Middle frontal gyrus (tissue), 1 donor: ENCODE results near the gene ASPG.

Experiments used
- DNase-seq: peaks from one replicate; pipeline ENCODE4 v3.0.0-alpha.2; 2015; ENCODE audit warnings: low spot score; ENCODE audit errors: extremely low spot score

The ASPG gene

DNA sequence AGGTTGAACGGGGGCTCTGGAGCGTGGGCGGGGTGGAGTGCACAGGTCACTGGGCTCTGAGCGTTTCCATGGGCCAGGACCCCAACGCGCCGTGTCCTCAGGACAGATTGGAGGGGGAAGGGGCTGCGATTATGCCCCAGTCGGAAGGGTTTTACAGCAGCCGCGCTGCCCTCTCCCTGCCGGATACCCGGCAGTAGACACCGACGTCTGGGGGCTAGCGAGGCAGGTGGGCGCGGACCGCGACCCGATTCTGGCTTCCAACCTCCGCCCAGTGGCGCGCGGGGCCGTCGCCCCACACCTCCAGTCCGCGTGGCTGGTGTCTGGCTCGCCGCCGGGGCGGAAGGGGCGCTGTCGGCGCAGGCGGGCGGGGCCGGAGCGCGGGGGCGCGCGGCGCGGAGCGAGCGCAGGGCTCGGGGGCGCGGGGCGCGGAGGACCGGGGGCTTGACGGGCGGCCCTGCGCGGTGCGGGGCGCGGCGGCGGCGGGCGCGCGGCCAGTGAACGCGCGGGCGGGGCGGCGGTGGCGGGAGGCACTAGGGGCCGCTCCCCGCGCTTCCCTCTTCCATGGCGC, 50.5 kb downstream of the ASPG start:
- DNase-seq: no peak

DNA sequence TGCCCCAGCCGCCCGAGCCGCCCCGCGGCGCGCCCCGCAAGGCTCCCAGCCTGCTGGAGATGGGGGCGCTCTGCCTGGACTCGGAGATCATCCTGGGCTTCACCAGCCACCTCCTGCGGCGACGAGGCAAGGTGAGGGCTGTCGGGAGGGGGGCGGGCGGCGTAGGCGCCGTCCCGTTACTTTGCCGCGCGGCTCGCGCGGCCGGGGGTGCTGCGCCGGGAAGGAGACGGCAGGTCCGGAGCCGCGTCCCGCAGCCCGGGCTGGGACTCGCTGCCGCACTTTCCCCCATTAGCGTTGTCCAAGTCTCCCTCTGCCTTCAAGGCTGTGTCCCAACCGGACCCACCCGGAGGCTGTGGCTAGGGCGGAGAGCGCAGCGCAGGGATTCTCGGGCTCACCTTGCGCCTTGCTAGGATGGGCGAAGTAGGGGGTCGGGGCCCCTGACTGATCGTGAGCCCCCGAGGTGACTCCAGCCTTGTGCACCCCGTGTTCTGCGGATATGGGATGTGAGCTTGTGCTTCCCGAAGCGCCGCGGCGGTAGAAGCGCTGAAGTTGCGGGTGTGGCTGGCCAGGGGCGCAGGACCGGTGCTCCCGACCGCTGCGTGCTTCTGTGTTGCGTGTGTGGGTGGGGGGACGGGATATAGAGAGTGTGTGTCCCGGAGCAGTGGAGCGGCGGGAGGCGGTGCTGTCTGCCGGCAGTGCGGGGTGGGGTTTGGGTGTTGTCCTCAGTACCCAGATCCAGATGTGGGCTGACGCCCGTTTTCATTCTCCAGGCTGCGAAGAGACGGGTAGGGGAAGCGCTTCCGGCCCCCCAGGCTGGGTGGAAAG, 51.2 kb downstream of the ASPG start:
- no peak for DNase-seq

DNA sequence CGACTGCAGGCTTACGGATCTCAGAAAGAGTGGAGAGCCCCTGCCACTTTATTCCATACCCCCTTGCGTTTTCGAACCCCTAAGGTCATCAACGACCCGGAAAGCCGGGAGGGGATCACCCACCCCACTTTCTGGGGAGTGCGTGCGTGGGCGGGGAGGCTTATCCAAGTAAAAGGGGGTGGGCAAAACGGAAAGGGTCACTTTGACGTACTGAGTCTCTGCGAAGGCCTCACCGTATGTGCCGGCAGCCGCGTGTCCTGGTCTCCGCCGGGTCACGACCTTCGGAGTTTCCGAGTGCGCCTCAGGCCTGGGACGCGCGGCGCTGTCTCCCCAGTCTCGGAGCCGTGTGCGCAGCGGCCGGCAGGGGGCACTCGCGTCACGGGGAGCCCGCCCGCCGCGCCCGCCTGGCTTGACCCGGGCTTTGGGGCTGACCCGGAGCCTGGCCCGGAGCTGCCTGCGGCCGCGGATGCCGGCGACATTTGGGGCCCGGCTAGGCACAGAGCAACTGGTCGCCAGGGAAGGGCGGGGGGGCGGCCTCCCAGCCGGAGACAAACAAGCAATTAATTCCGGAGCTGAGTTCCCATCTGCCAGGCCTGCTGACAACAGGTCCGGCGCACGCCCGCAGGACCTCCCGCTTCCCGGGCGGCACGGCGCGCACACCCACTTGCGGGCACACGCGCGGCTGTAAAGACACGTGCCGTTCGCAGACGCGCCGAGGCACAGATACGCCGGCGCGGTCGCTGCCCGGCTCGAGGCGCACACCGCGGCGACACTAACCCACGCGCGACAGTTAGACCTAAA, 52.0 kb downstream of the ASPG start:
- no peak for DNase-seq

GRCh38 chr14:104138098-104138717, 52.7 kb downstream of the ASPG start, which contains the start of gene KIF26A:
Gene KIF26A (plus strand): TSS chr14:104138587. CDS start chr14:104138723, 136 bp downstream.
- DNase-seq: no peak

DNA sequence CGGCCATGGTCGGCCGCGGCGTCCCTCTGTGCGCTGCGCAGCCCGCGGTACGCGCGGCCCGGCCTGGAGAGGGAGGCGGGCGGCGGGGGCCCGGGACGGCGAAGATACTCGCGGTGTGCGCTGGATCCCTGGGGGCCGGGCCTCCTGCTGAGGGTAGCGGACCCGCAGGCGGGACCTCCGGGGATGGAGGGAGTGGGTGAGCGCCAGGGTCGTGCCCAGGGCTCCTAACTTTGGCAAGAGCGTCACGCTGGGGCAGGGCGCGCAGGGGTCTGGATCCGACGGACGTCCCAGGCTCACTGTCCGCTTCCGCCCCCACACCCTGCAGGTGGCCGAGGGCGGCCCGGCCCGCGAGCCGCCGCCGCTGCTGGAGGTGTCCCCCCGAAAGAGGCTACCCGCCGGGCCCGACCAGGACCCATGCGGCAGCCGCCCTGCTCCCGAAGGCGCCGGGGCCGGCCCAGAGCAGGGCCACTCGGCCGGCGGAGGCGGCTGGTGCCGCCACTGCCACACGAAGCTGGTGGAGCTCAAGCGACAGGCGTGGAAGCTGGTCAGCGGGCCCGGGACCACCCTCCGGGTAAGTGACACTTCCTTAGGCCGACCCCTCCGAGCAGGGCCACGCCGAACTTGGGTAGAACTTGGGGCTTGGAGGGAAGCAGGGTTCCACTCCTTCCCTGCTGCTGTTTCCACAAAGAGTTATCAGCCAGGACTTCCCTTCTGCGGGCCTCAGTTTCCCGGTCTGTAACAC, 53.4 kb downstream of the ASPG start:
- no peak for DNase-seq

DNA sequence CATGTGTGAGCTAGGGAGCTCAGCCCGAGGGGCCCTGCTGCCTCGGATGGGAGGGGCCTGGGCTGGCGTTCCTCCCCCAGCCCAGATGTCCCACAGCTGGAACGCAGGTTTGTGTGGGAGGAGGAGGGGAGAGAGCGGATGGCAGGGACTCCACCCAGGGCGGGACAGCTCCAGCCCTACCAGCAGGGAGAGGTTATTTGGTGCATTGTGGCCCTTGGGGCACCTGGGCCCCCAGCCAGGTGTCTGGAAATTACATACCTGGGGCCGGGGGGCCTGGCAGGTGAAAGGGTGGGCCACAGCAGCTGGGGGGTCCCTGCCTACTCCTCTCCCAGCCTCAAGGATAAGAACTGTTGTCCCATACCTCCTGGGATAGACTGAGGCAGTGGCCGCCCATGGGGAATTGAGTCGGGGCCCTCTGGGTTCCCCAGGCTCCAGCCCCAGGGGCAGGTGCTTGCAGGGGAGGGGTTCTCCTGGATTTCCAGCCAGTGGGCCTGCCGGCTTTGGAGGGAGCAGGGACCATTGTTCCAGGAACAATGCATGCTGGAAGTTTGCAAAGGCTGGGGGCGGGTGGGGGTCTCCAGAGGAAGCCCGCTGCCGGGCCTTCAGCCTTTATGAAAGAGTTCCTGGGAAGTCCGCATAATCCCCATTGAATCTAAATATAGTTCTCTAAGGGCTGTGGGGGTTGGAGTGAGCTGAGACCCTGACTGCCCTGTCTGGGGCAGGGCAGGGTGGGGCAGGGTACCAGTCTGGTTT, 54.1 kb downstream of the ASPG start:
- no peak for DNase-seq

DNA sequence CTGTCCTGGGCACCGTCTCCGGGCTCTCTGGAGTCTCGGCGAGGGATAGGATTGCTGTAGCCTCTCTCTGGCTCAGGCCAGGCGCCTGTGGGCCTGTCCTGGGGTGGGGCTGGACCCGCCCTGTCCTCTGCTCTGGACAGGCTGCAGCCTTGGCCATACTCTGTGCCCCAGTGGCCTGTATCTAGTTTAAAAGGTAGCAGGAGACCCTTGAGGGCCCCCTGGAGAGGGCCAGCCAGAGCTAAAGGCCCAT, 54.6 kb downstream of the ASPG start:
- no peak for DNase-seq

DNA sequence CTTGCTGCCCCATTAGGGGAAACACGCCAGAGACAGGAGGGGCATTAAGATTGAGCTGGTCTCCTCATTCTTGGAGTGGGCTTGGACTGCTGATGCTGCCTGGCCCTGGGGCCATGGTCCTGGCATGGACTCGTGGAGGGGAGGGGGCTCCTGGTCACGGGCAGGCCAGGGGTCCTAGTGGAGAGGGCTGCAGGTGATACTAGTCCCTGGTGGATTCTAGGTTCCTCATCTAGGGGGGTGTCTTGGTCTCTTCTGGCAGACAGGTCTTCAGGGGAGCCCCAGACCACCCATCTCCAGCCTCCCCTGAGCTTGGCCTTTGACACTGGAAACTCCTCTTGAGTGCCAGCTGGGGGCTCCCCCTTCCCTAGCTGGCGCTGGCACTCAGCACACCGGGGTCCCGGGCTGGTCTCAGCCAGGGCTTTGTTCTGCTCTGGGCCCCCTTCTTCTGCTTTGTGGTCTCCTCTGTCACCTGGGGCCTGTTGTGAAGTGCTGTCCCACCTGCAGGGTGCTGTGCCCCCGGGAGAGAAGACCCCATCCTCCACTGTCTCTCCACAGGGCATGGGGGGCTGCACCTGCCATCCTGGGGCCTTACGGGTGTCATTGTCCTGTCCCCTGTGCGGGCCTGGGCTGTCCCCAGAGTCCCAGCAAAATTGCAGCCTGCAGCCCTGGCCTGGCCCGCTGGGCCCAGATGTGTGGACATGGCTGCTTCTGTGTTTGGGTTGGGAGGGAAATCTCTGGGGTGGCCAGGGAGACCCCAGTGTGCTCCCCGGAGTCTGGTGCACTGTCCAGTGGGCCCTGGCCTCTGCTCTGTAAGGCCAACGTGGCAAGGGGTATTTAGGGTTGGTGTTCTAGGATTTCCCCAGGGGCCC, 55.2 kb downstream of the ASPG start:
- no peak for DNase-seq

DNA sequence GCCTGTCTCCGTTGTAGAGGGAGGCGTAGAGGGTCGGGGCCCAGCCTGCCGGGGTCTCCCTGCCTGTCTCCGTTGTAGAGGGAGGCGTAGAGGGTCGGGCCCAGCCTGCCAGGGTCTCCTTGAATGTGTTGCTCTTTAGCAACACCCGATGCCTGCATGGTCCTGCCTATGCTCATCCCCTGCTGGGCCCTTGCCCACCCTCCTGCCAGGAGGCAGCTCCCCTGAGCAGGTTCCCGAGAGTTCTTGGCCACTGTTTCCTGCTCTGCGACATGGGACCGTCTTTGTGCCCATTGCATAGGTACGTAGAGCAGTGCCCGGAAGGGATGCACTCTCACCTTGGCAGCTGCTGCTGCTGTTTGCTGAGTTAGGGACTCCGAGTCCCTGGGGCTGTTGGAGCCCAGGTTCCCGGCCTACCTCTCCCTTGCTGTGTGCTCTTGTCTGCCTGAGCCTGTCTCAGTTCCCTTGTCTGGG, 56.2 kb downstream of the ASPG start:
- no peak for DNase-seq

DNA sequence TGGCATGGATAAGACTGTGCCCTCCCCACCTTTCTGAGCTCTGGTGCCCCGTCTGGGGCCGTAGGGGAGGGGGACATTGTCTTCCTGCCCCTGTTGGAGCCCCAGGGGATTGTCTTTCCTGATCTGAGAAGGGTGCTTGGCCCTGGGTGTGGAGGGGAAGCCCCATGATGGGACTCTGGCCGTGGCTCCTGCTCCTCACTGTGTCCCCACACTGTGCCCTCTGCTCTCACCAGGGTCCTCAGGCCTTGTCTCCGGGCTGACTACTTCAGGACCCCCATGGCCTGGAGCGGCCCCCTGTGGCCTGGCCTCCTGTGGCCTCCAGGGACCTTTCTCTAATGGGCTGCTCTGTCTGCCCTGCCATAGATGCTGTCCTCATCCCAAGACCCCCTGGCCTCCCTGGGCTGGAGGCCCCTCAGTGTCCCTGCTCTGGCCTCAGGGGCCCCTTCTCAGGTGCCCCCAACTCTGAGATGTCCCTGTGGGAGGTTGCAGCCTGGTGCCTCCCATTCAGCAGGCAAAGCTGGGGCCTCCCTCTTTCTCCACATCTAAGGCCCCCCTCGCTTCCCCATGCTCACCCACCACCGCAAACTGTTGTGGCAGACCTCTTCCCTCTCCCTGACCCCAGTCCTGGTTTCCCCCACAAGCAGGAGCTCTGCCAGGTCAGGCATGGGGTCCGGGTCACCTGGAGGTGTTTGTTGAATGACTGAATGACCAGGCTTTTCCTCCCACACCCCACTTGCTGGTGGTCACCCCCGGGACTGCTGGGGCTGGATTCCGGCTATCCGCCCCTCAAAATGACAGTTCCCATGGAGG, 56.8 kb downstream of the ASPG start:
- no peak for DNase-seq

DNA sequence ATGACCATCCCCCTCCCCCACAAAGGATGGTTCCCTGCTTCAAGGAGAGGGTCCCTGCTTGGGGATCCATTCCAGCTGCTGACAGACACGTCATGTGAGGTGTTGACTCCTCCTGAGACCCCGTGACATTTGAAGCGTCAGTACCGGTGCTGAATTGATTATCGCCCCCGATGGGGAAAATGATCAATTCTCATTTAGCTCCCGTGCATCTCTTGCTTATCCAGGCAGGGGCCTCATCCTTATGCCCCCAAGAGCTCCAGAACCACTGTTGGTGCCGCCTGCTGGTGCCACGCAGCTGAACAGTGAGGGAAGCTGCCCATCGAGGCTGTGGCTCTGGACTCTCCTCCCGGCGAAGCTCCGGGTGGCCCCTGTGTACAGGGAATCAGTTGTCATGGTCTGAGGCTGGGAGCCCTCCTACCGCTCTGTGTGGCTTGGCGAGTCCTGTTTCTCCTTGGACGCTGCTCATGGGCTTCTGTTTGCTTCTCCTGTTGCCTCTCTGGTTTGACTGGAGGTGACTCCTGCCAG, 57.5 kb downstream of the ASPG start:
- DNase-seq: no peak

DNA sequence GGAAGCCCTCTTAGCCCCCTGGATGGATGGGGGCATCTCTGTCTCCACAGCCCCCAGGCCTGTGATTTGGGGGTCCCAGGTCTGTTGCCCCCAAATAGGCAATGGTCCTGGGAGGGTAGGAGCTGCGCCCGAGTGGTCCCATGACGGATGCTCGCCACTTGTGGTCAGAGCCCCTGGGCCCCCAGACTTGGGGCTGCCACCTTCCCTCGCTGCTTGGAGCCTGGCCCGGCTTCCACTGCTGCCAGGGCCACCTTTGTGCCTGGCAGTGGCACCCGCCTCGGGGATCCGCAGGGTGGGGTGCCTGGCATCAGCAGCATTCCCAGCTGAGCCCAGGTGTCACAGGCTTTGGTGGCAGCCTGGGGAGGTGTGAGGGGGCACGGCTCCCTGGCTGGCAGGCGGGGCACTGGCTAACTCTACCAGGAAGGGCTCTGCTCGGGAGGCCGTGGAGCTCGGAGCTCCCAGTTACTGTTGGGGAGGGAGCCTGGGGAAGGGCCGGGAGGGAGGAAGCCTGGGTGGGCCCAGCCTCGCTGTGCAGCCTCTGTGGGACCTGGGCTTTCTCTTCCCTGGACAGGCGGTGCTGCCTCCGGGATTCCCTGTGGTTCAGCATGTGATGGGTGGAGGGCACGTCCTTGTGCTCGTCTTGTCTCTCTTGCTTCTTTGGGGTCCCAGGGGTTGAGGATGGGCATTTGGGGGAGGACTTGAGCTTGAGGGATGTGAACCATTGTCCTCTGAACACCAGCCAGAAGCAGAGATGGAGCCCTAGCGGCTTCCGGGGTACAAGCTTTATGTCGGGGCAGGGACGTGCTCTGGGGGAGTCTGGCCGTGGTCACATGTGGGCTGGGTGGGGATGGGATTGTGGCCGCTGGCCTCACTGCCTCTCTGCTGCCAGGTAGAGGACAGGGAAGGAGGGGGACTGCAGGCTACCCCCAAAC, 58.3 kb downstream of the ASPG start:
- DNase-seq: no peak

DNA sequence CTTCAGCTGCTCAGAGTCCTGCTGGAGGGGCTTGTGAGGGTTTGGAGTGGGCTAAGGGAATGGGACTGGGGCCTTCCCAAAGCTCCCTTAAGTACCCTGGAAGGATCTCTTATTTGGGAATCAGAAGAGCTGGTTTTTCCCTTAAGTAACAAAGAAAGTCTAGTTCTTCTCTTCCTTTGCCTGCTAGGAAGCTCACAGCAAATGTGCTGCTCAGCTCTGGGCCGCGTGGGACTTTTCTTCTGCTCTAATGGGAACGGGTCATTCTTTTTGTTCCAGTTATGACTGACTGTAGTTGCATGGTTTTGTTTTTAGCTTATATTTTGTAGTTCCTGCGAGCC, 58.9 kb downstream of the ASPG start:
- DNase-seq: no peak

DNA sequence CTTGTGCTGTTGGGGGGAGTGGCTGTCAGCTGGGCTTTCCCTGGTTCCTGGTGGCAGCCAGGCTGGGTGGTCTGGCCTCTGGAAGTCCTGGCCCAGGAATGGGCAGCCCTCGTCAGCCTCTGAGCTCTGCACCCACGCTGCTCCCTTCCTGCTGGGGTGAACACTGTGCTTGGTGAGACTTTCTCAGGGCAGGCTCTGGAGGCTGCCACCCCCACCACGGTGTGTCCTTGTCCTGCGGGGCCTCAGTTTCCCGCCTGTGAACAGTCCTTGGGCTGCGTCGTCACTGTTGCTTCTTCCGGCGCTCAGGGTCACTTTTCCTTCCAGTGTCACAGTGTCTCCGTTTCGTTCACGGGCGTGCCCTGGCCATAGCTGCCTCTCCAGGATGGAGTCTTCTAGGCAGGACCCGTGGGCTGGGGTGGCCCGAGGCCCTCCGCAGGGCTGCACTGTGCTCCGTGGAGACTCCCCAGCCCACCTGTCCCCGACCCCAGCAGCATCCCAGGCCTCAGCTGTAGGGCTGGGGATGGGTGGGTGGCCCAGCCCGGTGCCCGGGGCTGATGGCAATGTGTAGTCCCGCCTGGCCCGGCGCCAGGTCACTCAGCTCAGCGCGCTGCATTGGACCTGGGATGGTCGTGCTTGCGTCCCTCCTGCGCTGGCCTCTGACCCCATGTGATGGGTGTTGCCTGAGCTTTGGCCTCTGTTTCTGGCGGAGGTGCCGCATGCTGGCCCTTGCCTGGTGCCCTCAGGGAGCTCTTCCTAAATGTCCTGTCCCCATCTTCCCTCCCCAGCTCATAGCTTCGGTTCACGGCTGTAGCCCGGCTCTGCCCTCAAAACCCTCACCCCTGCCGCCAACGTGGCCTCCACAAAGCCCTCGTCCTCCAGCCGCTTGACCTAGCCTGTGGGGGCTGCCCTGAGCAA, 59.7 kb downstream of the ASPG start:
- no peak for DNase-seq

DNA sequence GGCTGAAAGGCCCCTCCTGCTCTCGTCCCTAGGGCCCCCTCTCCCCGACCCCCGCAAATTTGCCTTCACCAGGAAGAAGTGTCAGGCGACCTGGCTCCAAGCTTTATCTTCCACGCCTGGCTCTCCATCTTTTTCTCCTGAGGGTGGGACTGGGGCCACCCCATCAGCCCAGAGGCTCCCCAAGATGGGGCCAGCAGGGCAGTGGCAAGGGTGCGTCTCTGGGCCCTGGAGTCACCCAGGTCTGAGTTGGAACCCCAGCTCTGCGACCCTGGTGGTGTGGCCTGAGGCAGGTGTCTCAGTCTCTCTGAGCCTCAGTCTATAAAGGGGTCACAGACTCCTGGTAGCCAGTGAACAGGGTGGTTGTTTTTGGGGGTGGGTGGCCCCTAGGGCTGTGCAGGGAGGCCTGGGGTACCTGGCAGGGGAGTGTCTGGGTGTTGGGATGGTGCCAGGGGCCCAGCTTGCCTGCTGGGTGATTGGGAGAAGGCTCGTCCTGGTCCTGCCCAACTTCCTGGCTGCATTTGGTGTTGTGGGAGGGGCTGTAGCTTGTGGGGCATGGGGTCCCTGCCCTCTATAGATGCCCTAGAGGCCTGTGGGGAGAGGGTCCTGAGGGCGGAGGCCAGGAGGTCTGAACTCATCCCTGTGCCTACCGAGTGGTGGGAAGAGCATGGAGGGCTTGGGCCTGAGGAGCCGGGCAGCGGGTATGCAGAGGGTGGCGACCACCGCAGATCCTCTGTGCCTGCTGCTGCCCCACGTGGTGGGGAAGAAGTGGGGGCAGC, 60.5 kb downstream of the ASPG start:
- DNase-seq: no peak
